ENCODE measurements around the gene EEF2KMT. TPM values are rescaled to one million over a fixed set of nuclear protein-coding genes. Genes with fewer than 3 reads are reported as not detected.
"Not testable (repeated sequence)": the region's sequence is repeated elsewhere in the genome, so short reads cannot be mapped to it uniquely, and the experiment has no call there.

EEF2KMT gene
- total RNA-seq, 4 donors from 2014 or later: 8.7 to 14.9 (median 10.9) TPM

- Histone ChIP-seq H3K4me1 (no peaks in the 10 kb centered on the region), H3K9me3 (no peaks in the 10 kb centered on the region), H3K4me3 (replicated peaks in 1 of 3) (no peak overlapping the region), H3K36me3 (peaks cover 6 to 7% of the 10 kb centered on the region in 2 donors), H3K27ac (no peak overlapping the region), H3K27me3 (no peaks in the 10 kb centered on the region)
- TF ChIP-seq CTCF (IDR thresholded peaks at IDR 0.05): no peak
- no peak for TF ChIP-seq POLR2A (IDR thresholded peaks at IDR 0.05)
- 93% methylated on average over 13 to 16 of the region's 16 CpGs for WGBS, 2 donors
- no peak for DNase-seq
- intact Hi-C loops (cut with DNase I): no loop called here
Measured at GRCh38 chr16:5054876-5055865, 42.4 kb downstream of the EEF2KMT start.

- no peak for DNase-seq
Measured at GRCh38 chr16:5046914-5047313, 50.7 kb downstream of the EEF2KMT start.

GRCh38 chr16:5045499-5046115 lies 52.0 kb downstream of the EEF2KMT start:
- Histone ChIP-seq H3K36me3 (peaks cover 0 to 4% of the 10 kb centered on the region in 2 donors), H3K4me1 (peaks cover 0 to 3% of the 10 kb centered on the region in 2 donors), H3K27ac (no peak overlapping the region), H3K4me3 (replicated peaks in 1 of 3) (no peak overlapping the region), H3K9me3 (no peaks in the 10 kb centered on the region), H3K27me3 (no peaks in the 10 kb centered on the region)
- TF ChIP-seq CTCF (IDR thresholded peaks at IDR 0.05) (no peak), POLR2A (IDR thresholded peaks at IDR 0.05) (no peak)
- intact Hi-C loops (cut with DNase I): no loop called here
- WGBS, 2 donors: 90 to 91% methylated on average over 10 of the region's 10 CpGs
- DNase-seq: no peak

More at GRCh38 chr16:5046914-5047313, 50.7 kb downstream of the EEF2KMT start:
- Histone ChIP-seq H3K27me3 (no peaks in the 10 kb centered on the region), H3K4me3 (replicated peaks in 1 of 3) (no peak overlapping the region), H3K9me3 (no peaks in the 10 kb centered on the region), H3K27ac (no peak overlapping the region), H3K4me1 (no peaks in the 10 kb centered on the region), H3K36me3 (peaks cover 0 to 4% of the 10 kb centered on the region in 2 donors)
- intact Hi-C loops (cut with DNase I): no loop called here
- TF ChIP-seq POLR2A (IDR thresholded peaks at IDR 0.05): no peak
- no peak for TF ChIP-seq CTCF (IDR thresholded peaks at IDR 0.05)
- 87 to 91% methylated on average over 2 of the region's 2 CpGs for WGBS, 2 donors

GRCh38 chr16:5044581-5044980 lies 53.0 kb downstream of the EEF2KMT start:
- WGBS, 2 donors: 91 to 97% methylated on average over 11 of the region's 11 CpGs
- H3K4me1 ChIP-seq; H3K27me3 ChIP-seq; intact Hi-C loops (cut with DNase I); H3K4me3 ChIP-seq (replicated peaks in 1 of 3); H3K27ac ChIP-seq; DNase-seq; H3K9me3 ChIP-seq; H3K36me3 ChIP-seq: not testable (repeated sequence)

- Histone ChIP-seq H3K4me1 (peaks cover 0 to 3% of the 10 kb centered on the region in 2 donors), H3K9me3 (no peaks in the 10 kb centered on the region), H3K4me3 (replicated peaks in 1 of 3) (no peak overlapping the region), H3K27ac (no peak overlapping the region), H3K27me3 (no peaks in the 10 kb centered on the region), H3K36me3 (peaks cover 0 to 4% of the 10 kb centered on the region in 2 donors)
- no peak for DNase-seq
- intact Hi-C loops (cut with DNase I): no loop called here
- TF ChIP-seq CTCF (IDR thresholded peaks at IDR 0.05): no peak
- TF ChIP-seq POLR2A (IDR thresholded peaks at IDR 0.05): no peak
- WGBS, 2 donors: 91 to 93% methylated on average over 4 to 8 of the region's 8 CpGs
Measured at GRCh38 chr16:5044011-5044540, 53.5 kb downstream of the EEF2KMT start.
